GM18861 (cell line): ENCODE data around the gene OPTC.

Experiments
- ATAC-seq: cut with Tn5 transposase; IDR thresholded peaks from one replicate; pipeline ENCODE4 v1.9.1; 2021; ENCODE audit not compliant: unreplicated experiment

Gene OPTC

GRCh38 chr1:203556047-203556851, 62.3 kb downstream of the OPTC start:
- ATAC-seq, result no peak

DNA sequence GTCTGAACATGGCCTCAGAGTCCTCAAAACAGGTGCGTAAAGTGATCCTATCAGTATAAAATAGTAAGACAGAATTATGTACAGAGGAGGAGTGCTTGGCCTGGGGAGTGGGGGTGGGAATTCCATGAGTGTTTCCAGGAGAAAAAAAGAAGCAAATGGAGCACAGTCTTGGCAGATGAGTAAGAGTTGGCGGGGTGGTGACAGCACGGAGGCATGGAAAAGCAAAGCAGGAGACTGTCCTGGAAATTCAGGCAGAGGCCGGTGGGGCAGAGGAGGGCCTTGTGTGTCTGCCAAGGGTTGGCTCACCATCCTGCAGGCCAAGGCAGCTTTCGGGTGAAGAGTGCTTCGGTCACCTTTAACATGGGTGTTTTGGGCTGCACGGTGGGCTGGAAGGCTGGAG, 63.4 kb downstream of the OPTC start:
- no peak for ATAC-seq

GRCh38 chr1:203558064-203558760, 64.3 kb downstream of the OPTC start:
- ATAC-seq, result no peak
